Testis (tissue), 3 donors: ENCODE data around the gene PXN. TPM values are rescaled to one million over a fixed set of nuclear protein-coding genes. Genes with fewer than 3 reads are reported as not detected.

Experiments used
- DNase-seq: peaks from one replicate; pipeline ENCODE4 v3.0.0-alpha.2; 2019
- H3K27ac ChIP-seq, 2 donors: fragments of 200-600 bp; sonication (generic); one replicate each; pipeline ENCODE4 v1.5.1; 2019
- H3K27me3 ChIP-seq: fragments of 200-600 bp; sonication (generic); one replicate; pipeline ENCODE4 v1.5.1; 2019
- H3K36me3 ChIP-seq: fragments of 200-600 bp; sonication (generic); one replicate; pipeline ENCODE4 v1.5.1; 2017; ENCODE audit warnings: low read depth; ENCODE audit errors: missing control alignments
- H3K4me1 ChIP-seq: fragments of 200-600 bp; sonication (generic); one replicate; pipeline ENCODE4 v1.5.1; 2019
- H3K4me3 ChIP-seq, 2 donors: fragments of 200-600 bp; sonication (generic); one replicate each; pipeline ENCODE4 v1.5.1; 2017 to 2019
- H3K9me3 ChIP-seq: fragments of 200-600 bp; sonication (generic); one replicate; pipeline ENCODE4 v1.5.1; 2017
- POLR2A ChIP-seq: fragments of 450-650 bp; IDR thresholded peaks from one replicate; pipeline ENCODE4 v1.6.1; 2017; ENCODE audit warnings: antibody characterized with exemption, mild to moderate bottlenecking, moderate library complexity
- WGBS, 2 donors: methylation state at CpG; one replicate each; pipeline ENCODE4 v1.1.5; 2018; 5-methylcytosine and 5-hydroxymethylcytosine counted together
- intact Hi-C: fragments of 100-400 bp; cut with DNase I; formaldehyde crosslinking; loops from one replicate; pipeline ENCODE4 v1.15.1; 2023; ENCODE audit warnings: low total_unique reads
- polyA plus RNA-seq: library from polyadenylated mRNA; stranded (reverse); fragments of 350-450 nt; fragmentation: Illumina TruSeq; extraction: RNeasy Lipid Tissue Mini Kit (QIAGEN cat#74804); gene quantifications from one replicate; pipeline ENCODE4 v1.2.3, GENCODE V29; 2014; ENCODE audit warnings: low read depth, low replicate concordance; ENCODE audit not compliant: insufficient read depth
- total RNA-seq, 2 donors: library from RNA; depleted of rRNA; stranded (reverse); fragments of >200 nt; gene quantifications; one replicate each; pipeline ENCODE4 v1.2.3, GENCODE V29; 2016
- TF ChIP-seq, protein P1 (sequence below), 3 experiments: fragments of 450-650 bp in 2 of 3; fragments of 200-600 bp in 1 of 3; sonication (generic) in 1 of 3; IDR thresholded peaks; one replicate each; pipeline ENCODE4 v1.5.1; 2016 to 2019; ENCODE audit warnings: antibody characterized with exemption in 3 of 3, mild to moderate bottlenecking in 2 of 3, moderate library complexity in 1 of 3

PXN gene
- total and polyA plus RNA-seq, 3 donors from 2014 or later = 81.8 to 89.6 (median 84.9) TPM

DNA sequence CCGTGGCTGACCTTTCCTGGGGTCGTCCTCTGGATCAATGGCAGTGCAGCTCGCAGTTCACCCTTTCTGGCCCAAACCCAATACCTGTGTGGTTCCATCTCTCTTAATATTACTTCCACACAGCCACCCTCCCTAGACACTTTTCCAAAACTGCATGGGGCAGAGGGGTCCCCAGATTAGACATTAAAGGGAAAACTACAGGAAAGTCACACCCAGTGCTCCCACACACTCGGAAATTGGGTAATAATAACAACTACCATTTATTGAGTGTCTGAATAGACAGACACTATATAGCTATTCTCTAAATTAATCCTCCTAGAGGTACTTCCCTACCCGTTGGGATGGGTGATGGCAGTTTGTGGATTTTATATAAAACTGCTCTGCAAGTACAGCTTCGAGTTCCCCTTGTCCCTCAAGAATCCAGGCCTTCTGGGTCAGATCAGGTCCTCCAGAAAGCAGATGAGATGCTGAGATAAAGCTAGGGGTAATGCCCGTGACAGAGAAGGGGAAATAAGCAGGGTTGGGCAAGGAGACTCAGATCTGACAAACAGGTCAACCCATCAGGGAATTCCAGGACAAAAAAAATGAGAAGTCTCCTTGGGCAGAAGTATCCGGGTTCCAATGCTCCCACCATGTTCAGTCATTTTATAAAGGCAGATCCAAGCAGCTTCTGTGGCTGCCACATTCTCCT, 795 bp upstream of the PXN start:
- DNase-seq = no peak
- no peaks in the 10 kb centered on the region for H3K27me3 ChIP-seq
- no peaks in the 10 kb centered on the region for H3K36me3 ChIP-seq
- H3K4me3 ChIP-seq = no peak overlapping the region
- H3K27ac ChIP-seq = no peak overlapping the region
- peaks cover 39% of the 10 kb centered on the region for H3K4me1 ChIP-seq
- intact Hi-C loops = no loop called here
- no peak for TF ChIP-seq POLR2A
- TF ChIP-seq, protein P1, sequence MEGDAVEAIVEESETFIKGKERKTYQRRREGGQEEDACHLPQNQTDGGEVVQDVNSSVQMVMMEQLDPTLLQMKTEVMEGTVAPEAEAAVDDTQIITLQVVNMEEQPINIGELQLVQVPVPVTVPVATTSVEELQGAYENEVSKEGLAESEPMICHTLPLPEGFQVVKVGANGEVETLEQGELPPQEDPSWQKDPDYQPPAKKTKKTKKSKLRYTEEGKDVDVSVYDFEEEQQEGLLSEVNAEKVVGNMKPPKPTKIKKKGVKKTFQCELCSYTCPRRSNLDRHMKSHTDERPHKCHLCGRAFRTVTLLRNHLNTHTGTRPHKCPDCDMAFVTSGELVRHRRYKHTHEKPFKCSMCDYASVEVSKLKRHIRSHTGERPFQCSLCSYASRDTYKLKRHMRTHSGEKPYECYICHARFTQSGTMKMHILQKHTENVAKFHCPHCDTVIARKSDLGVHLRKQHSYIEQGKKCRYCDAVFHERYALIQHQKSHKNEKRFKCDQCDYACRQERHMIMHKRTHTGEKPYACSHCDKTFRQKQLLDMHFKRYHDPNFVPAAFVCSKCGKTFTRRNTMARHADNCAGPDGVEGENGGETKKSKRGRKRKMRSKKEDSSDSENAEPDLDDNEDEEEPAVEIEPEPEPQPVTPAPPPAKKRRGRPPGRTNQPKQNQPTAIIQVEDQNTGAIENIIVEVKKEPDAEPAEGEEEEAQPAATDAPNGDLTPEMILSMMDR (IDR thresholded peaks at IDR 0.05) = no peak
- no peaks in the 10 kb centered on the region for H3K9me3 ChIP-seq
- WGBS, 2 donors = 40 to 42% methylated on average over 8 of the region's 8 CpGs

DNA sequence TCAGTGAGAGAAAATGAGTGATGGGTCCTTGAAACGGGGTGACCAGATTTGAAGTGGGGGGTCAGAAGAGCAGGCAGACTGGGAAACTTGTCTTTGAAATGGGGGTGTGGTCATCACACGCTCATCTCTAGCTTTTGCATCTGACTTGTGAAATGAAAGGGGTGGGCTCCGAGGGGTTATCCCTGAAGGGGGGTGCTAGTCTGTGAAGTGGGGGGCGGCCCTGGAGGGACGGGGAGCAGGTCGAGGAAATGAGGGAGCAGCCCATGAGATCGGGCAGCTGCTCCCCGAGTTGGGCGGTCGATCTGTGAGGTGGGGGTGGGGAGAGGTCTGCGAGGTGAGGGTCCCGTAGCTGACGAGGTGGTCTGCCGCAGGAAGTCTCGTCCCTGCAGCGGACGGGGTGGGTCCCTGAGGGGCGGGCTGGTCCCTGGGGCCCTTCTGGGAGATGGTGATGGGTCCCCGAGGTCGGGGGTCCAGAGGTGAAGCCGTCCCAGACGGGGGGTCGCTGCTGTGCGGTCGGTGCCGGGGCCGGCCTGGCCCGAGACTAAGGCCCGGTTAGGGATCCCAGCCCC, 542 bp downstream of the PXN start:
- H3K9me3 ChIP-seq = no peaks in the 10 kb centered on the region
- H3K4me1 ChIP-seq = peaks cover 39% of the 10 kb centered on the region
- no peak for DNase-seq
- H3K36me3 ChIP-seq = no peaks in the 10 kb centered on the region
- H3K27ac ChIP-seq = peak overlapping the region; percentile 94 to 95
- intact Hi-C loops = no loop called here
- TF ChIP-seq POLR2A = no peak
- TF ChIP-seq, protein P1 (IDR thresholded peaks at IDR 0.05) = no peak
- no peaks in the 10 kb centered on the region for H3K27me3 ChIP-seq
- H3K4me3 ChIP-seq = peak overlapping the region; percentile 94 to 95
- 1% methylated on average over 8 to 29 of the region's 29 CpGs for WGBS, 2 donors

GRCh38 chr12:120264086-120264903, 1.2 kb downstream of the PXN start:
- intact Hi-C loops = no loop called here
- no peak for TF ChIP-seq POLR2A
- TF ChIP-seq, protein P1 (IDR thresholded peaks at IDR 0.05) = no peak
- 19 to 29% methylated on average over 10 to 15 of the region's 15 CpGs for WGBS, 2 donors
- Histone ChIP-seq H3K27me3 (no peaks in the 10 kb centered on the region), H3K4me3 (peak overlapping the region; percentile 94 to 95), H3K4me1 (peaks cover 42% of the 10 kb centered on the region), H3K36me3 (no peaks in the 10 kb centered on the region), H3K27ac (peak overlapping the region; percentile 94 to 95), H3K9me3 (no peaks in the 10 kb centered on the region)
- DNase-seq = peak; percentile 34

DNA sequence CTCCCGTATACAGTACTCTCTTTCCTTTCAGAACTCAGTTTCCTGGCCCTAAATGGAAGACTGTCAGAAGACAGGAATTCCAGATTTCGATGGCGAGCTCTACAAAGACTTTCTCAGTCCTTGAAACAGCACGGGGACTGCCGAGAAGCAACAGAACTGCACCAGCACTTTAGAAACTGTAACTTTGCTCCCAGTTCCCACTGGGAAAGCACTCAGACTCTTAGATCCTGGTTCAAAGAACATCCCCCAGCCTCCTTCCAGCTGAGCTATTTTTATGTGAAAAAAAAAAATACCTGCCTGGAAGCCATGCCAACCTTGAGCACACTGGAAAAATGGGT, 1.8 kb downstream of the PXN start:
- Histone ChIP-seq H3K27me3 (no peaks in the 10 kb centered on the region), H3K4me1 (peaks cover 44% of the 10 kb centered on the region), H3K27ac (peak overlapping the region; percentile 94 to 95), H3K4me3 (peak overlapping the region; percentile 94 to 95), H3K36me3 (no peaks in the 10 kb centered on the region), H3K9me3 (no peaks in the 10 kb centered on the region)
- TF ChIP-seq, protein P1 (IDR thresholded peaks at IDR 0.05) = no peak
- DNase-seq = peak; percentile 42
- 33 to 38% methylated on average over 5 of the region's 5 CpGs for WGBS, 2 donors
- intact Hi-C loops = loop anchor here (2.0 kb wide), 1 partner anchor 31 kb away; no protein-coding TSS in a partner anchor
